ENCODE data around the gene SLC36A1. TPM values are rescaled to one million over a fixed set of nuclear protein-coding genes. Genes with fewer than 3 reads are reported as not detected.
"Not testable (repeated sequence)": the region's sequence is repeated elsewhere in the genome, so short reads cannot be mapped to it uniquely, and the experiment has no call there.

SLC36A1 gene
- 5.8 and 7.9 TPM in 2 replicates for total RNA-seq

GRCh38 chr5:151447174-151448037 is at the start of gene SLC36A1:
Gene SLC36A1, plus strand, starts transcription at chr5:151447603. Its CDS starts 11,190 bp downstream, at chr5:151458793.
- no peaks in the 10 kb centered on the region for H3K36me3 Mint-ChIP-seq (ENCODE audit: low read depth)
- peaks cover 25% of the 10 kb centered on the region for H3K27me3 Mint-ChIP-seq (ENCODE audit: insufficient read depth)
- peaks cover 31% of the 10 kb centered on the region for H3K4me1 Mint-ChIP-seq (ENCODE audit: low read depth)
- peak within 1 kb of the TSS; percentile 98 for H3K4me3 Mint-ChIP-seq
- intact Hi-C loops (cut with micrococcal nuclease), result loop anchor here (1.0 to 5.0 kb wide), 10 partner anchors 53 to 1090 kb away; partner anchors contain the start of genes ATOX1, G3BP1, GM2A and IRGM
- peak within 1 kb of the TSS; percentile 96 for H3K27ac Mint-ChIP-seq
- peak; percentile 88 for DNase-seq (ENCODE audit: low spot score)
- H3K9me3 Mint-ChIP-seq, result no peaks in the 10 kb centered on the region

GRCh38 chr5:151405334-151406160 is 41.9 kb upstream of the SLC36A1 start:
- DNase-seq (ENCODE audit: low spot score), result no peak
- Mint-ChIP-seq H3K9me3 (no peaks in the 10 kb centered on the region), H3K4me1 (ENCODE audit: low read depth) (no peaks in the 10 kb centered on the region), H3K27ac (no peak overlapping the region), H3K27me3 (ENCODE audit: insufficient read depth) (peaks cover 8% of the 10 kb centered on the region), H3K4me3 (no peak overlapping the region), H3K36me3 (ENCODE audit: low read depth) (no peaks in the 10 kb centered on the region)
- intact Hi-C loops (cut with micrococcal nuclease), result no loop called here

- Mint-ChIP-seq H3K36me3 (ENCODE audit: low read depth) (no peaks in the 10 kb centered on the region), H3K27me3 (ENCODE audit: insufficient read depth) (peaks cover 14% of the 10 kb centered on the region), H3K4me1 (ENCODE audit: low read depth) (no peaks in the 10 kb centered on the region), H3K27ac (no peak overlapping the region), H3K9me3 (no peaks in the 10 kb centered on the region), H3K4me3 (no peak overlapping the region)
- DNase-seq (ENCODE audit: low spot score), result no peak
- intact Hi-C loops (cut with micrococcal nuclease), result no loop called here
Measured at GRCh38 chr5:151406322-151406947, 41.0 kb upstream of the SLC36A1 start.

GRCh38 chr5:151408591-151409230 is 38.7 kb upstream of the SLC36A1 start:
- H3K4me1 Mint-ChIP-seq (ENCODE audit: low read depth), result no peaks in the 10 kb centered on the region
- no peaks in the 10 kb centered on the region for H3K36me3 Mint-ChIP-seq (ENCODE audit: low read depth)
- no peaks in the 10 kb centered on the region for H3K9me3 Mint-ChIP-seq
- no peak overlapping the region for H3K4me3 Mint-ChIP-seq
- intact Hi-C loops (cut with micrococcal nuclease), result no loop called here
- H3K27me3 Mint-ChIP-seq (ENCODE audit: insufficient read depth), result peaks cover 14% of the 10 kb centered on the region
- no peak overlapping the region for H3K27ac Mint-ChIP-seq
- no peak for DNase-seq (ENCODE audit: low spot score)

GRCh38 chr5:151413800-151414199 is 33.6 kb upstream of the SLC36A1 start:
- intact Hi-C loops (cut with micrococcal nuclease), result no loop called here
- Mint-ChIP-seq H3K36me3 (ENCODE audit: low read depth) (no peaks in the 10 kb centered on the region), H3K27me3 (ENCODE audit: insufficient read depth) (peaks cover 14% of the 10 kb centered on the region), H3K9me3 (peaks cover 17% of the 10 kb centered on the region), H3K27ac (no peak overlapping the region), H3K4me3 (no peak overlapping the region), H3K4me1 (ENCODE audit: low read depth) (no peaks in the 10 kb centered on the region)
- no peak for DNase-seq (ENCODE audit: low spot score)

- intact Hi-C loops (cut with micrococcal nuclease), result no loop called here
- no peaks in the 10 kb centered on the region for H3K36me3 Mint-ChIP-seq (ENCODE audit: low read depth)
- no peak for DNase-seq (ENCODE audit: low spot score)
- H3K27me3 Mint-ChIP-seq (ENCODE audit: insufficient read depth), result peaks cover 14% of the 10 kb centered on the region
- no peak overlapping the region for H3K4me3 Mint-ChIP-seq
- H3K9me3 Mint-ChIP-seq, result peaks cover 22% of the 10 kb centered on the region
- no peak overlapping the region for H3K27ac Mint-ChIP-seq
- no peaks in the 10 kb centered on the region for H3K4me1 Mint-ChIP-seq (ENCODE audit: low read depth)
Measured at GRCh38 chr5:151414536-151414935, 32.9 kb upstream of the SLC36A1 start.

- no peak for DNase-seq (ENCODE audit: low spot score)
- Mint-ChIP-seq H3K36me3 (ENCODE audit: low read depth) (no peaks in the 10 kb centered on the region), H3K4me1 (ENCODE audit: low read depth) (no peaks in the 10 kb centered on the region), H3K27me3 (ENCODE audit: insufficient read depth) (peaks cover 1% of the 10 kb centered on the region), H3K9me3 (peaks cover 22% of the 10 kb centered on the region), H3K4me3 (no peak overlapping the region), H3K27ac (no peak overlapping the region)
- intact Hi-C loops (cut with micrococcal nuclease), result no loop called here
Measured at GRCh38 chr5:151417712-151418111, 29.7 kb upstream of the SLC36A1 start.

- Mint-ChIP-seq H3K27me3 (ENCODE audit: insufficient read depth) (peaks cover 3% of the 10 kb centered on the region), H3K4me3 (no peak overlapping the region), H3K9me3 (peaks cover 22% of the 10 kb centered on the region), H3K36me3 (ENCODE audit: low read depth) (no peaks in the 10 kb centered on the region), H3K27ac (no peak overlapping the region), H3K4me1 (ENCODE audit: low read depth) (no peaks in the 10 kb centered on the region)
- intact Hi-C loops (cut with micrococcal nuclease), result no loop called here
- no peak for DNase-seq (ENCODE audit: low spot score)
Measured at GRCh38 chr5:151420127-151420526, 27.3 kb upstream of the SLC36A1 start.

GRCh38 chr5:151424892-151425523 is 22.4 kb upstream of the SLC36A1 start:
- intact Hi-C loops (cut with micrococcal nuclease), result no loop called here
- H3K27ac Mint-ChIP-seq, result no peak overlapping the region
- H3K4me1 Mint-ChIP-seq (ENCODE audit: low read depth), result no peaks in the 10 kb centered on the region
- no peak for DNase-seq (ENCODE audit: low spot score)
- H3K36me3 Mint-ChIP-seq (ENCODE audit: low read depth), result no peaks in the 10 kb centered on the region
- H3K9me3 Mint-ChIP-seq, result no peaks in the 10 kb centered on the region
- H3K27me3 Mint-ChIP-seq (ENCODE audit: insufficient read depth), result peaks cover 5% of the 10 kb centered on the region
- H3K4me3 Mint-ChIP-seq, result no peak overlapping the region

- H3K27me3 Mint-ChIP-seq (ENCODE audit: insufficient read depth); DNase-seq (ENCODE audit: low spot score); H3K36me3 Mint-ChIP-seq (ENCODE audit: low read depth); H3K9me3 Mint-ChIP-seq; intact Hi-C loops (cut with micrococcal nuclease); H3K27ac Mint-ChIP-seq; H3K4me1 Mint-ChIP-seq (ENCODE audit: low read depth); H3K4me3 Mint-ChIP-seq: not testable (repeated sequence)
Measured at GRCh38 chr5:151426347-151426746, 21.1 kb upstream of the SLC36A1 start.

GRCh38 chr5:151427258-151427657 is 20.1 kb upstream of the SLC36A1 start:
- Mint-ChIP-seq H3K36me3 (ENCODE audit: low read depth) (no peaks in the 10 kb centered on the region), H3K27ac (no peak overlapping the region), H3K9me3 (no peaks in the 10 kb centered on the region), H3K4me3 (no peak overlapping the region), H3K4me1 (ENCODE audit: low read depth) (no peaks in the 10 kb centered on the region), H3K27me3 (ENCODE audit: insufficient read depth) (peaks cover 4% of the 10 kb centered on the region)
- no peak for DNase-seq (ENCODE audit: low spot score)
- intact Hi-C loops (cut with micrococcal nuclease), result no loop called here

- no peaks in the 10 kb centered on the region for H3K4me1 Mint-ChIP-seq (ENCODE audit: low read depth)
- H3K4me3 Mint-ChIP-seq, result no peak overlapping the region
- peaks cover 8% of the 10 kb centered on the region for H3K27me3 Mint-ChIP-seq (ENCODE audit: insufficient read depth)
- H3K9me3 Mint-ChIP-seq, result no peaks in the 10 kb centered on the region
- no peak for DNase-seq (ENCODE audit: low spot score)
- H3K27ac Mint-ChIP-seq, result no peak overlapping the region
- no peaks in the 10 kb centered on the region for H3K36me3 Mint-ChIP-seq (ENCODE audit: low read depth)
- intact Hi-C loops (cut with micrococcal nuclease), result no loop called here
Measured at GRCh38 chr5:151430731-151431130, 16.7 kb upstream of the SLC36A1 start.
